Stomach (tissue), 19 donors: ENCODE results near the gene NCOA1. TPM values are rescaled to one million over a fixed set of nuclear protein-coding genes. Genes with fewer than 3 reads are reported as not detected.
A peak's percentile ranks its signal among the peaks of the same experiment; 100 is the strongest.

Experiments used
- DNase-seq, 2 donors: peaks; one replicate each; pipeline versions ENCODE4 v3.0.0 to v3.0.0-alpha.2; 2013 to 2019
- H3K27ac ChIP-seq, 5 donors: fragments of 200-600 bp in 4 of 5; sonication (generic) in 4 of 5; one replicate each; pipeline ENCODE4 v1.5.1; 2013 to 2019; ENCODE audit warnings: mild to moderate bottlenecking in 1 of 5, moderate library complexity in 1 of 5
- H3K27me3 ChIP-seq, 3 donors: fragments of 200-600 bp; sonication (generic); one replicate each; pipeline ENCODE4 v1.5.1; 2017 to 2019; ENCODE audit warnings: mixed run types in 1 of 3
- H3K36me3 ChIP-seq, 4 donors: fragments of 200-600 bp; sonication (generic); 1 replicate in 3 of 4; 2 replicates in 1 of 4; pipeline ENCODE4 v1.5.1; 2016 to 2019
- H3K4me1 ChIP-seq, 4 donors: fragments of 200-600 bp; sonication (generic); one replicate each; pipeline ENCODE4 v1.5.1; 2016 to 2019
- H3K4me3 ChIP-seq, 4 donors: fragments of 200-600 bp; sonication (generic) in 3 of 4; one replicate each; pipeline ENCODE4 v1.5.1; 2016 to 2019; ENCODE audit warnings: mild to moderate bottlenecking in 1 of 4
- H3K9me3 ChIP-seq, 4 donors: fragments of 200-600 bp; sonication (generic); one replicate each; pipeline ENCODE4 v1.5.1; 2016 to 2019
- CTCF ChIP-seq, 7 experiments: fragments of 450-650 bp in 4 of 7; fragments of 200-600 bp in 3 of 7; sonication (generic) in 3 of 7; IDR thresholded peaks; one replicate each; pipeline ENCODE4 v1.5.1; 2016 to 2019; ENCODE audit warnings: antibody characterized with exemption in 7 of 7, control low read depth in 2 of 7, mild to moderate bottlenecking in 1 of 7
- EP300 ChIP-seq: sonication (generic); formaldehyde crosslinking; IDR thresholded peaks from one replicate; pipeline ENCODE4 v1.6.1; 2017; ENCODE audit warnings: antibody characterized with exemption
- POLR2A ChIP-seq, 4 donors: fragments of 450-650 bp; IDR thresholded peaks; one replicate each; pipeline ENCODE4 v1.6.1; 2016; ENCODE audit warnings: antibody characterized with exemption in 4 of 4, control low read depth in 2 of 4, mild to moderate bottlenecking in 1 of 4, moderate library complexity in 1 of 4
- POLR2AphosphoS5 ChIP-seq, 3 donors: sonication (generic); formaldehyde crosslinking; IDR thresholded peaks; one replicate each; pipeline ENCODE4 v1.6.1; 2016; ENCODE audit warnings: antibody characterized with exemption in 3 of 3
- WGBS, 5 donors: extraction: QIAGEN DNeasy Blood & Tissue Kit in 3 of 5; methylation state at CpG; one replicate each; pipeline versions ENCODE4 v1.1.5 to v1.1.7; 2013 to 2018; 5-methylcytosine and 5-hydroxymethylcytosine counted together
- intact Hi-C: fragments of 100-400 bp; cut with DNase I; formaldehyde crosslinking; loops from one replicate; pipeline ENCODE4 v1.15.1; 2023; ENCODE audit warnings: low total_unique reads
- long read RNA-seq, 10 donors: transcript quantifications; one replicate each; lab custom pipeline, GENCODE V29; 2026
- polyA plus RNA-seq, 3 donors: library from polyadenylated mRNA; stranded (reverse); fragments of 200-250 nt; gene quantifications; one replicate each; pipeline ENCODE4 v1.2.3, GENCODE V29; 2013
- total RNA-seq, 5 donors: library from RNA; depleted of rRNA; stranded (reverse); fragments of >200 nt; gene quantifications; one replicate each; pipeline versions ENCODE4 v1.1.0 to v1.2.3, GENCODE V29; 2014 to 2016
- donor health status: healthy with polysubstance abuse.
- donor health status: Bipolar disorder and iron deficiency.
- donor health status: healthy.

NCOA1 gene
- 100 to 1,000 TPM in 1 of 5 donors, 10 to 100 TPM in 4; 24.5 to 223 (median 59.1) TPM for total RNA-seq
- 10 to 100 TPM in 1 of 3 donors, 1 to 10 TPM in 2; 7.3 to 10.7 (median 8.3) TPM for polyA plus RNA-seq
- long read RNA-seq, donor 1, result 0 reads
- long read RNA-seq, donor 2, result 0 reads
- long read RNA-seq, donor 3, result 0 reads
- long read RNA-seq, donor 4, result 0 reads
- long read RNA-seq, donor 5, result 0 reads
- long read RNA-seq, donor 6, result 0 reads
- long read RNA-seq, donor 7, partial matches to known transcripts, result 0 of 5 reads
- long read RNA-seq, donor 7, other reads (novel, unspliced or antisense), result 5 of 5 reads
- long read RNA-seq, donor 8, result 0 reads
- long read RNA-seq, donor 9, result 0 reads
- long read RNA-seq, donor 10, partial matches to known transcripts, result 8 of 8 reads
- long read RNA-seq, donor 10, other reads (novel, unspliced or antisense), result 0 of 8 reads

- WGBS, 5 donors, result 0 to 1% (median 0%) methylated on average over 28 to 112 of the region's 113 CpGs
- no peaks in the 10 kb centered on the region for H3K9me3 ChIP-seq
- H3K27ac ChIP-seq, result peak within 1 kb of the TSS; percentile 82 to 100 (median 92)
- intact Hi-C loops, result no loop called here
- H3K36me3 ChIP-seq, result no peaks in the 10 kb centered on the region
- no peaks in the 10 kb centered on the region for H3K27me3 ChIP-seq
- H3K4me3 ChIP-seq, result peak within 1 kb of the TSS; percentile 86 to 94 (median 87)
- no peak for TF ChIP-seq EP300
- peak in 2 of 3 donors; percentile 65 to 87 for TF ChIP-seq POLR2AphosphoS5 (IDR thresholded peaks at IDR 0.05)
- no peak for TF ChIP-seq POLR2A (IDR thresholded peaks at IDR 0.05)
- TF ChIP-seq CTCF (IDR thresholded peaks at IDR 0.05), result peak in 2 of 7 experiments; percentile 7 to 42
- DNase-seq, result peak; percentile 89 to 96
- H3K4me1 ChIP-seq, result peaks cover 12 to 45% (median 38%) of the 10 kb centered on the region in 4 donors
Observed at GRCh38 chr2:24490690-24491541, at the start of gene NCOA1. TSS of gene NCOA1 (plus strand) at chr2:24491254. CDS start at chr2:24658678, 167,424 bp downstream.

GRCh38 chr2:24448797-24449196 is 42.3 kb upstream of the NCOA1 start:
- 88 to 96% (median 95%) methylated on average over 1 of the region's 1 CpG for WGBS, 5 donors
- H3K36me3 ChIP-seq, result no peaks in the 10 kb centered on the region
- peaks cover 0 to 8% (median 3%) of the 10 kb centered on the region in 4 donors for H3K4me1 ChIP-seq
- peaks cover 0 to 13% (median 6%) of the 10 kb centered on the region in 4 donors for H3K9me3 ChIP-seq
- TF ChIP-seq POLR2AphosphoS5 (IDR thresholded peaks at IDR 0.05) (no peak), CTCF (IDR thresholded peaks at IDR 0.05) (no peak), EP300 (no peak), POLR2A (IDR thresholded peaks at IDR 0.05) (no peak)
- intact Hi-C loops, result no loop called here
- no peak overlapping the region for H3K4me3 ChIP-seq
- DNase-seq, result no peak
- no peaks in the 10 kb centered on the region for H3K27me3 ChIP-seq
- no peak overlapping the region for H3K27ac ChIP-seq

DNA sequence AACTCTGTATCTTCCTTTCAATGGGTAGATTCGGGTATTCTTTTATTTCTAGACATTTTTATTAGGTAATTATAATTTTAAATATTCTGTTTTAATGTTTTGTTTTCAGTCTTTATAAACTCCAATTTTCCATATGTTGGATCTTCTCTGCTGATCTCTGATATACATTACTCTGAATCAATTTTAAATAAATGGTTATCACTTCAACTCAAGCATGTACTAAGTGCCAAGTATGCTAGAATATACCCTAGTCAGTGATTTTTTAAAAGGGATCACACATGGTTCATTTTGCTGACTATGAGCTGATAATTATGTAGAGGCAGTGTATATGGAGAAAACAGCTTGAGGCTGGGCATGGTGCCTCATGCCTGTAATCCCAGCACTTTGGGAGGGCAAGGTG is 41.7 kb upstream of the NCOA1 start:
- no peaks in the 10 kb centered on the region for H3K36me3 ChIP-seq
- H3K27me3 ChIP-seq, result no peaks in the 10 kb centered on the region
- no peak overlapping the region for H3K27ac ChIP-seq
- peaks cover 0 to 12% (median 4%) of the 10 kb centered on the region in 4 donors for H3K4me1 ChIP-seq
- no peak overlapping the region for H3K4me3 ChIP-seq
- peaks cover 0 to 13% (median 6%) of the 10 kb centered on the region in 4 donors for H3K9me3 ChIP-seq
- no peak for TF ChIP-seq CTCF (IDR thresholded peaks at IDR 0.05)
- TF ChIP-seq EP300, result no peak
- no peak for TF ChIP-seq POLR2AphosphoS5 (IDR thresholded peaks at IDR 0.05)
- no peak for DNase-seq
- intact Hi-C loops, result no loop called here
- WGBS, 5 donors, result 60 to 77% (median 70%) methylated on average over 1 of the region's 1 CpG

DNA sequence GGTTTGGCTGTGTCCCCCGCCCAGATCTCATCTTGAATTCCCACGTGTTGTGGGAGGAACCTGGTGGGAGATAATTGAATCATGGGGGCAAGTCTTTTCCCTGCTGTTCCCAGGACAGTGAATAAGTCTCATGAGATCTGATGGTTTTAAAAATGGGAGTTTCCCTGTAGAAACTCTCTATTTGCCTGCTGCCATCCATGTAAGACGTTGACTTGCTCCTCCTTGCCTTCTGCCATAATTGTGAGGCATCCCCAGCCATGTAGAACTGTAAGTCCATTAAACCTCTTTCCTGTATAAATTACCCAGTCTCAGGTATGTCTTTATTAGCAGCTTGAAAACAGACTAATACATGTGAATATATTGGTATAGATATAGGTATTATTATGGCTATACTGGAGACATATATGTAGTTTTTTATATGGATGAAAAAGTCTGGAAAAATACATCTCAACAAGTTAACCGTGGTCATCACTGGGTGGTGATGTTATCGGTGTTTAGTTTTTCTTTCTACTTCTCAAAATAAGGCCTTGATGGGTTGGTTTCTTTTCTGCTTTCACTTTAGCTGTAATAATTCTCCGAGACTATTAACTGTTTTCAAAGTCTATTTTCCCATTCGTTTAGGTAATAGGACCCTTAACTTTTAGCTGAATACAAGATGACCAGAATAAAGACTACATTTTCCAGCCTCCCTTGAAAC is 39.1 kb upstream of the NCOA1 start:
- no peak for DNase-seq
- no peaks in the 10 kb centered on the region for H3K36me3 ChIP-seq
- TF ChIP-seq CTCF (IDR thresholded peaks at IDR 0.05) (no peak), POLR2AphosphoS5 (IDR thresholded peaks at IDR 0.05) (no peak), POLR2A (IDR thresholded peaks at IDR 0.05) (no peak), EP300 (no peak)
- H3K9me3 ChIP-seq, result peaks cover 0 to 13% (median 6%) of the 10 kb centered on the region in 4 donors
- 72 to 83% (median 79%) methylated on average over 7 of the region's 7 CpGs for WGBS, 5 donors
- H3K27ac ChIP-seq, result no peak overlapping the region
- no peak overlapping the region for H3K4me3 ChIP-seq
- no peaks in the 10 kb centered on the region for H3K27me3 ChIP-seq
- intact Hi-C loops, result no loop called here
- peaks cover 0 to 25% (median 8%) of the 10 kb centered on the region in 4 donors for H3K4me1 ChIP-seq
